Brain microvascular endothelial cell (primary cell): Measurements from ENCODE around the gene MYO19.

Experiments
- DNase-seq: peaks from one replicate; pipeline ENCODE4 v3.0.0-alpha.2; 2020
- H3K27ac ChIP-seq: fragments of 250-450 bp; sonication (Bioruptor Pico); 2 replicates; pipeline ENCODE4 v1.5.1; 2020; ENCODE audit warnings: mild to moderate bottlenecking, moderate library complexity
- H3K27me3 ChIP-seq: fragments of 250-450 bp; sonication (Bioruptor Pico); replicated peaks from 2 replicates; pipeline ENCODE4 v1.5.1; 2020; ENCODE audit warnings: mild to moderate bottlenecking
- H3K36me3 ChIP-seq: fragments of 250-450 bp; sonication (Bioruptor Pico); replicated peaks from 2 replicates; pipeline ENCODE4 v1.5.1; 2020; ENCODE audit warnings: mild to moderate bottlenecking
- H3K4me3 ChIP-seq: 2 replicates; pipeline ENCODE4 v1.5.1; 2011; ENCODE audit warnings: low read depth, mild to moderate bottlenecking, control low read depth, low read length, moderate library complexity
- CTCF ChIP-seq: IDR thresholded peaks from 2 replicates; pipeline ENCODE4 v1.5.1; 2011; ENCODE audit warnings: low read depth, mild to moderate bottlenecking, moderate library complexity, low read length, control low read depth, inconsistent platforms; ENCODE audit errors: missing control alignments
- in situ Hi-C: cut with HindIII; loops from 2 replicates; pipeline ENCODE4 v1.10.0; 2017; ENCODE audit warnings: low sequenced_read_pairs, low pct_ligation_motif_present

The MYO19 gene

GRCh38 chr17:36496018-36496789 is 38.5 kb downstream of the MYO19 start:
- in situ Hi-C loops: no loop called here
- Histone ChIP-seq H3K27me3 (no peaks in the 10 kb centered on the region), H3K27ac (peak overlapping the region; percentile 32), H3K36me3 (peaks cover 33% of the 10 kb centered on the region), H3K4me3 (no peak overlapping the region)
- DNase-seq: peak; percentile 16
- TF ChIP-seq CTCF: no peak

GRCh38 chr17:36495076-36495578 is 39.5 kb downstream of the MYO19 start:
- in situ Hi-C loops: no loop called here
- Histone ChIP-seq H3K36me3 (peaks cover 30% of the 10 kb centered on the region), H3K4me3 (no peak overlapping the region), H3K27me3 (no peaks in the 10 kb centered on the region), H3K27ac (no peak overlapping the region)
- no peak for DNase-seq
- no peak for TF ChIP-seq CTCF

GRCh38 chr17:36494674-36495073 is 40.0 kb downstream of the MYO19 start:
- Histone ChIP-seq H3K27ac (no peak overlapping the region), H3K27me3 (no peaks in the 10 kb centered on the region), H3K36me3 (peaks cover 30% of the 10 kb centered on the region), H3K4me3 (no peak overlapping the region)
- no peak for TF ChIP-seq CTCF
- in situ Hi-C loops: no loop called here
- DNase-seq: no peak

- peaks cover 30% of the 10 kb centered on the region for H3K36me3 ChIP-seq
- TF ChIP-seq CTCF: no peak
- H3K27me3 ChIP-seq: no peaks in the 10 kb centered on the region
- H3K27ac ChIP-seq: no peak overlapping the region
- H3K4me3 ChIP-seq: no peak overlapping the region
- in situ Hi-C loops: no loop called here
- no peak for DNase-seq
Observed at GRCh38 chr17:36493956-36494355, 40.7 kb downstream of the MYO19 start.

GRCh38 chr17:36486204-36487194 is 48.2 kb downstream of the MYO19 start, which contains the start of gene ZNHIT3:
Gene ZNHIT3 (plus strand): TSS chr17:36486681. CDS start chr17:36486700, 19 bp downstream.
- no peak within 1 kb of the TSS for H3K27ac ChIP-seq
- DNase-seq: peak; percentile 92
- TF ChIP-seq CTCF: no peak
- in situ Hi-C loops: no loop called here
- H3K4me3 ChIP-seq: peak within 1 kb of the TSS; percentile 79
- H3K36me3 ChIP-seq: no peaks in the 10 kb centered on the region
- peaks cover 6% of the 10 kb centered on the region for H3K27me3 ChIP-seq
